ENCODE measurements around the gene SNTG2. TPM values are rescaled to one million over a fixed set of nuclear protein-coding genes. Genes with fewer than 3 reads are reported as not detected.

Gene SNTG2
- total and polyA plus RNA-seq, 4 donors = not detected

DNA sequence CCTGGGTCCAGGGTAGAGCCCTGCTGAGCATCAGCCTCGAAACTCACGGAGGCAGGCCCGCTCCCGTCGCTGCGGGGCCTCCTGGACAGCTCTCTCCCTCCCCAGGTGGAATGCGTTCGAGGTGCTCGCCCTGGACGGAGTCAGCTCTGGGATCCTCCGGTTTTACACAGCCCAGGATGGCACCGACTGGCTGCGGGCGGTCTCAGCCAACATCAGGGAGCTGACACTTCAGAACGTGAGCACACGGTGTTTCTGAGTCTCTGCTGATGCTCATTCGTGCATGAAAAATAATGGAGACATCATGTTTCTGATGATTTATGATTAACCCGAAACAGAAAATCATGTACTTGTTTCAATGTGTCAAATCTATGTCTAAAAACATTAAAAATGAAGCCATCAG, 287.1 kb downstream of the SNTG2 start:
- DNase-seq (ENCODE audit: low spot score) = no peak
- peaks cover 0 to 3% (median 0%) of the 10 kb centered on the region in 4 donors for H3K27me3 ChIP-seq (ENCODE audit: control insufficient read depth in 4 of 4, insufficient read depth in 4 of 4, low read length in 3 of 4)
- H3K9ac ChIP-seq (ENCODE audit: low read depth in 1 of 2, low read length in 2 of 2) = no peak overlapping the region
- no peaks in the 10 kb centered on the region for H3K9me3 ChIP-seq (ENCODE audit: control insufficient read depth in 4 of 4, low read length in 3 of 4)
- H3K4me3 ChIP-seq (ENCODE audit: low read depth in 1 of 3, low read length in 3 of 3) = no peak overlapping the region
- WGBS = 71% methylated on average over 18 of the region's 18 CpGs
- no peaks in the 10 kb centered on the region for H3K36me3 ChIP-seq (ENCODE audit: control insufficient read depth in 4 of 4, insufficient read depth in 3 of 4, low read depth in 1 of 4, low read length in 3 of 4)
- no peaks in the 10 kb centered on the region for H3K4me1 ChIP-seq (ENCODE audit: control insufficient read depth in 4 of 4, insufficient read depth in 4 of 4, low read length in 3 of 4)
- TF ChIP-seq RAD21 (IDR thresholded peaks at IDR 0.05) = no peak
- no peak for TF ChIP-seq TAF1 (conservative IDR thresholded peaks at IDR 0.05)
- TF ChIP-seq, protein P1, sequence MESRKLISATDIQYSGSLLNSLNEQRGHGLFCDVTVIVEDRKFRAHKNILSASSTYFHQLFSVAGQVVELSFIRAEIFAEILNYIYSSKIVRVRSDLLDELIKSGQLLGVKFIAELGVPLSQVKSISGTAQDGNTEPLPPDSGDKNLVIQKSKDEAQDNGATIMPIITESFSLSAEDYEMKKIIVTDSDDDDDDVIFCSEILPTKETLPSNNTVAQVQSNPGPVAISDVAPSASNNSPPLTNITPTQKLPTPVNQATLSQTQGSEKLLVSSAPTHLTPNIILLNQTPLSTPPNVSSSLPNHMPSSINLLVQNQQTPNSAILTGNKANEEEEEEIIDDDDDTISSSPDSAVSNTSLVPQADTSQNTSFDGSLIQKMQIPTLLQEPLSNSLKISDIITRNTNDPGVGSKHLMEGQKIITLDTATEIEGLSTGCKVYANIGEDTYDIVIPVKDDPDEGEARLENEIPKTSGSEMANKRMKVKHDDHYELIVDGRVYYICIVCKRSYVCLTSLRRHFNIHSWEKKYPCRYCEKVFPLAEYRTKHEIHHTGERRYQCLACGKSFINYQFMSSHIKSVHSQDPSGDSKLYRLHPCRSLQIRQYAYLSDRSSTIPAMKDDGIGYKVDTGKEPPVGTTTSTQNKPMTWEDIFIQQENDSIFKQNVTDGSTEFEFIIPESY (IDR thresholded peaks at IDR 0.05) = no peak
- no peak for TF ChIP-seq YY1 (IDR thresholded peaks at IDR 0.05)
- no peak for TF ChIP-seq FOXA1 (IDR thresholded peaks at IDR 0.05)
- no peak for TF ChIP-seq HNF4G (IDR thresholded peaks at IDR 0.05)
- TF ChIP-seq GABPA (IDR thresholded peaks at IDR 0.05 in 1 of 2, conservative IDR thresholded peaks at IDR 0.05 in 1 of 2) = no peak
- TF ChIP-seq, protein P2, sequence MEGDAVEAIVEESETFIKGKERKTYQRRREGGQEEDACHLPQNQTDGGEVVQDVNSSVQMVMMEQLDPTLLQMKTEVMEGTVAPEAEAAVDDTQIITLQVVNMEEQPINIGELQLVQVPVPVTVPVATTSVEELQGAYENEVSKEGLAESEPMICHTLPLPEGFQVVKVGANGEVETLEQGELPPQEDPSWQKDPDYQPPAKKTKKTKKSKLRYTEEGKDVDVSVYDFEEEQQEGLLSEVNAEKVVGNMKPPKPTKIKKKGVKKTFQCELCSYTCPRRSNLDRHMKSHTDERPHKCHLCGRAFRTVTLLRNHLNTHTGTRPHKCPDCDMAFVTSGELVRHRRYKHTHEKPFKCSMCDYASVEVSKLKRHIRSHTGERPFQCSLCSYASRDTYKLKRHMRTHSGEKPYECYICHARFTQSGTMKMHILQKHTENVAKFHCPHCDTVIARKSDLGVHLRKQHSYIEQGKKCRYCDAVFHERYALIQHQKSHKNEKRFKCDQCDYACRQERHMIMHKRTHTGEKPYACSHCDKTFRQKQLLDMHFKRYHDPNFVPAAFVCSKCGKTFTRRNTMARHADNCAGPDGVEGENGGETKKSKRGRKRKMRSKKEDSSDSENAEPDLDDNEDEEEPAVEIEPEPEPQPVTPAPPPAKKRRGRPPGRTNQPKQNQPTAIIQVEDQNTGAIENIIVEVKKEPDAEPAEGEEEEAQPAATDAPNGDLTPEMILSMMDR (IDR thresholded peaks at IDR 0.05; ENCODE audit: low read depth, low read length, missing input control) = no peak
- no peak for TF ChIP-seq EGR1 (IDR thresholded peaks at IDR 0.05; ENCODE audit: low read depth in 2 of 2)
- no peak for TF ChIP-seq RXRA (IDR thresholded peaks at IDR 0.05)
- TF ChIP-seq, protein P3, sequence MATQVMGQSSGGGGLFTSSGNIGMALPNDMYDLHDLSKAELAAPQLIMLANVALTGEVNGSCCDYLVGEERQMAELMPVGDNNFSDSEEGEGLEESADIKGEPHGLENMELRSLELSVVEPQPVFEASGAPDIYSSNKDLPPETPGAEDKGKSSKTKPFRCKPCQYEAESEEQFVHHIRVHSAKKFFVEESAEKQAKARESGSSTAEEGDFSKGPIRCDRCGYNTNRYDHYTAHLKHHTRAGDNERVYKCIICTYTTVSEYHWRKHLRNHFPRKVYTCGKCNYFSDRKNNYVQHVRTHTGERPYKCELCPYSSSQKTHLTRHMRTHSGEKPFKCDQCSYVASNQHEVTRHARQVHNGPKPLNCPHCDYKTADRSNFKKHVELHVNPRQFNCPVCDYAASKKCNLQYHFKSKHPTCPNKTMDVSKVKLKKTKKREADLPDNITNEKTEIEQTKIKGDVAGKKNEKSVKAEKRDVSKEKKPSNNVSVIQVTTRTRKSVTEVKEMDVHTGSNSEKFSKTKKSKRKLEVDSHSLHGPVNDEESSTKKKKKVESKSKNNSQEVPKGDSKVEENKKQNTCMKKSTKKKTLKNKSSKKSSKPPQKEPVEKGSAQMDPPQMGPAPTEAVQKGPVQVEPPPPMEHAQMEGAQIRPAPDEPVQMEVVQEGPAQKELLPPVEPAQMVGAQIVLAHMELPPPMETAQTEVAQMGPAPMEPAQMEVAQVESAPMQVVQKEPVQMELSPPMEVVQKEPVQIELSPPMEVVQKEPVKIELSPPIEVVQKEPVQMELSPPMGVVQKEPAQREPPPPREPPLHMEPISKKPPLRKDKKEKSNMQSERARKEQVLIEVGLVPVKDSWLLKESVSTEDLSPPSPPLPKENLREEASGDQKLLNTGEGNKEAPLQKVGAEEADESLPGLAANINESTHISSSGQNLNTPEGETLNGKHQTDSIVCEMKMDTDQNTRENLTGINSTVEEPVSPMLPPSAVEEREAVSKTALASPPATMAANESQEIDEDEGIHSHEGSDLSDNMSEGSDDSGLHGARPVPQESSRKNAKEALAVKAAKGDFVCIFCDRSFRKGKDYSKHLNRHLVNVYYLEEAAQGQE (IDR thresholded peaks at IDR 0.05) = no peak
- no peak for TF ChIP-seq SP1 (IDR thresholded peaks at IDR 0.05)
- no peak for TF ChIP-seq NR2F2 (IDR thresholded peaks at IDR 0.05)
- TF ChIP-seq FOXA2 (IDR thresholded peaks at IDR 0.05) = no peak
- no peak for TF ChIP-seq JUND (IDR thresholded peaks at IDR 0.05)
- no peak overlapping the region for H3K27ac ChIP-seq (ENCODE audit: low read depth in 1 of 2, low read length in 2 of 2)

DNA sequence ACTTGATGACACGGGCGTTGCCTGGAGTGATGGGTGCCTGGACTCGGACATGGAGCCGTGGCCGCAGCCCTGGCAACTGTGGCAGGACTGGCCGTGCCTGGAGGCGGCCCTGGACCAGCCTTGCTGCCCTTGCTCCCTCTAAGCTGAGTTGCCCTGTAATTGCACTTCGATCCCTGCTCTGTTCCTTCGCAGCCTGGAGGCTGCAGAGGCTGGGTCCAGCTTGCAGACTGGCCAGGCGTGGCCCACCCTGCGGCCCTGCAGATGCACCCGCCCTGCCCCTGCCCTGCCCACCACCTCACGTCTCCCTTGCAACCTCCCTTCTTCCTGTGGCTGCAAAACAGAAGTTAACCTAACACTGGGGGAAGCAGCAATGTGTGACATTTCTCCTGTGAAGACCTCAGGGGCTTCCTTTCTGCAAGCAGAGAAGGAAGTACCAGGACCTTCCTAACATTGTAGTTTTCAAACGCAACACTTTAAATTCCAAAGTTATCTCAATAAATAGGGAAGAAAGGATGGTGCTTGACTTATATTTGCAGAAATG, 288.0 kb downstream of the SNTG2 start:
- H3K4me3 ChIP-seq (ENCODE audit: low read depth in 1 of 3, low read length in 3 of 3) = no peak overlapping the region
- no peaks in the 10 kb centered on the region for H3K9me3 ChIP-seq (ENCODE audit: control insufficient read depth in 4 of 4, low read length in 3 of 4)
- no peak for DNase-seq (ENCODE audit: low spot score)
- peaks cover 0 to 3% (median 0%) of the 10 kb centered on the region in 4 donors for H3K27me3 ChIP-seq (ENCODE audit: control insufficient read depth in 4 of 4, insufficient read depth in 4 of 4, low read length in 3 of 4)
- H3K36me3 ChIP-seq (ENCODE audit: control insufficient read depth in 4 of 4, insufficient read depth in 3 of 4, low read depth in 1 of 4, low read length in 3 of 4) = no peaks in the 10 kb centered on the region
- no peak overlapping the region for H3K9ac ChIP-seq (ENCODE audit: low read depth in 1 of 2, low read length in 2 of 2)
- TF ChIP-seq YY1 (IDR thresholded peaks at IDR 0.05) (no peak), HNF4A (conservative IDR thresholded peaks at IDR 0.05) (no peak), GABPA (IDR thresholded peaks at IDR 0.05 in 1 of 2, conservative IDR thresholded peaks at IDR 0.05 in 1 of 2) (no peak), NR2F2 (IDR thresholded peaks at IDR 0.05) (no peak)
- TF ChIP-seq, protein P1 (IDR thresholded peaks at IDR 0.05) = no peak
- TF ChIP-seq, protein P4, sequence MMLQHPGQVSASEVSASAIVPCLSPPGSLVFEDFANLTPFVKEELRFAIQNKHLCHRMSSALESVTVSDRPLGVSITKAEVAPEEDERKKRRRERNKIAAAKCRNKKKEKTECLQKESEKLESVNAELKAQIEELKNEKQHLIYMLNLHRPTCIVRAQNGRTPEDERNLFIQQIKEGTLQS (IDR thresholded peaks at IDR 0.05) = no peak
- no peaks in the 10 kb centered on the region for H3K4me1 ChIP-seq (ENCODE audit: control insufficient read depth in 4 of 4, insufficient read depth in 4 of 4, low read length in 3 of 4)
- H3K27ac ChIP-seq (ENCODE audit: low read depth in 1 of 2, low read length in 2 of 2) = no peak overlapping the region
- 68% methylated on average over 14 of the region's 14 CpGs for WGBS
